ENCODE results near the gene KREMEN1. TPM values are rescaled to one million over a fixed set of nuclear protein-coding genes. Genes with fewer than 3 reads are reported as not detected.

The KREMEN1 gene
- total and polyA plus RNA-seq, 9 of the 15 experiments (the other 6 are each of a cell fraction or from before 2014, with no cell fraction given): 0.69 to 11.5 (median 4.3) TPM

GRCh38 chr22:29195964-29196666, 123.3 kb downstream of the KREMEN1 start (continued):
- no peak for TF ChIP-seq ATF3 (IDR thresholded peaks at IDR 0.05)
- TF ChIP-seq ATF3 (CRISPR knock-in tag; conservative IDR thresholded peaks at IDR 0.05): no peak
- no peak for TF ChIP-seq SNIP1 (IDR thresholded peaks at IDR 0.05; ENCODE audit: low read depth)
- no peak for TF ChIP-seq ELK1 (CRISPR knock-in tag; IDR thresholded peaks at IDR 0.05)
- TF ChIP-seq MLLT1 (IDR thresholded peaks at IDR 0.05): peak in 1 of 2 experiments; percentile 43; a peak in 1 of 4 replicates
- TF ChIP-seq GABPB2 (CRISPR knock-in tag; conservative IDR thresholded peaks at IDR 0.05): no peak
- TF ChIP-seq KDM2B (CRISPR knock-in tag; IDR thresholded peaks at IDR 0.05): no peak
- TF ChIP-seq ZNF280A (IDR thresholded peaks at IDR 0.05; ENCODE audit: low read depth, partially characterized antibody): no peak
- peak; percentile 10; the same call in 1 of the 2 replicates for TF ChIP-seq FOXJ2 (tag; IDR thresholded peaks at IDR 0.05)
- TF ChIP-seq ZBTB12 (CRISPR knock-in tag; IDR thresholded peaks at IDR 0.05): no peak
- no peak for TF ChIP-seq ZEB2 (IDR thresholded peaks at IDR 0.05)
- peak; percentile 34; the same call in 1 of the 2 replicates for TF ChIP-seq PHB2 (IDR thresholded peaks at IDR 0.05; ENCODE audit: low read depth)
- no peak for TF ChIP-seq E4F1 (CRISPR knock-in tag; IDR thresholded peaks at IDR 0.05; ENCODE audit: borderline replicate concordance)
- no peak for TF ChIP-seq ZBTB8A (IDR thresholded peaks at IDR 0.05; ENCODE audit: partially characterized antibody)
- TF ChIP-seq NR2C1 (IDR thresholded peaks at IDR 0.05): no peak
- peak; percentile 20; the same call in 1 of the 2 replicates for TF ChIP-seq NR2C1 (tag; IDR thresholded peaks at IDR 0.05)
- TF ChIP-seq ZNF444 (CRISPR knock-in tag; IDR thresholded peaks at IDR 0.05): no peak
- TF ChIP-seq TEAD4 (IDR thresholded peaks at IDR 0.05; ENCODE audit: low read length): no peak
- no peak for TF ChIP-seq TEAD4 (CRISPR knock-in tag; IDR thresholded peaks at IDR 0.05; ENCODE audit: borderline replicate concordance)
- peak; percentile 77 for TF ChIP-seq ELF4 (CRISPR knock-in tag; IDR thresholded peaks at IDR 0.05)
- no peak for TF ChIP-seq MXI1 (IDR thresholded peaks at IDR 0.05; ENCODE audit: low read depth, low read length)
